ENCODE measurements around the gene WDHD1. TPM values are rescaled to one million over a fixed set of nuclear protein-coding genes. Genes with fewer than 3 reads are reported as not detected.

WDHD1 gene
- total RNA-seq, 1 experiment from 2014 or later, result 27.7 TPM

GRCh38 chr14:54981698-54982097 lies 45.2 kb downstream of the WDHD1 start:
- Mint-ChIP-seq H3K4me3 (ENCODE audit: low read depth, unreplicated experiment) (no peak overlapping the region), H3K36me3 (ENCODE audit: insufficient read depth, unreplicated experiment) (peaks cover 13% of the 10 kb centered on the region), H3K27me3 (ENCODE audit: unreplicated experiment) (no peaks in the 10 kb centered on the region), H3K27ac (ENCODE audit: unreplicated experiment) (no peak overlapping the region), H3K9me3 (ENCODE audit: low read depth, unreplicated experiment) (no peaks in the 10 kb centered on the region), H3K4me1 (ENCODE audit: low read depth, unreplicated experiment) (no peaks in the 10 kb centered on the region)
- CTCF ChIA-PET, result no interaction called here
- DNase-seq, result no peak
- TF ChIP-seq, protein P1, sequence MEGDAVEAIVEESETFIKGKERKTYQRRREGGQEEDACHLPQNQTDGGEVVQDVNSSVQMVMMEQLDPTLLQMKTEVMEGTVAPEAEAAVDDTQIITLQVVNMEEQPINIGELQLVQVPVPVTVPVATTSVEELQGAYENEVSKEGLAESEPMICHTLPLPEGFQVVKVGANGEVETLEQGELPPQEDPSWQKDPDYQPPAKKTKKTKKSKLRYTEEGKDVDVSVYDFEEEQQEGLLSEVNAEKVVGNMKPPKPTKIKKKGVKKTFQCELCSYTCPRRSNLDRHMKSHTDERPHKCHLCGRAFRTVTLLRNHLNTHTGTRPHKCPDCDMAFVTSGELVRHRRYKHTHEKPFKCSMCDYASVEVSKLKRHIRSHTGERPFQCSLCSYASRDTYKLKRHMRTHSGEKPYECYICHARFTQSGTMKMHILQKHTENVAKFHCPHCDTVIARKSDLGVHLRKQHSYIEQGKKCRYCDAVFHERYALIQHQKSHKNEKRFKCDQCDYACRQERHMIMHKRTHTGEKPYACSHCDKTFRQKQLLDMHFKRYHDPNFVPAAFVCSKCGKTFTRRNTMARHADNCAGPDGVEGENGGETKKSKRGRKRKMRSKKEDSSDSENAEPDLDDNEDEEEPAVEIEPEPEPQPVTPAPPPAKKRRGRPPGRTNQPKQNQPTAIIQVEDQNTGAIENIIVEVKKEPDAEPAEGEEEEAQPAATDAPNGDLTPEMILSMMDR (IDR thresholded peaks at IDR 0.05; ENCODE audit: unreplicated experiment), result no peak
- no TSS peak for BruUV-seq (replicated peaks)
- intact Hi-C loops (cut with micrococcal nuclease; ENCODE audit: unreplicated experiment), result no loop called here

DNA sequence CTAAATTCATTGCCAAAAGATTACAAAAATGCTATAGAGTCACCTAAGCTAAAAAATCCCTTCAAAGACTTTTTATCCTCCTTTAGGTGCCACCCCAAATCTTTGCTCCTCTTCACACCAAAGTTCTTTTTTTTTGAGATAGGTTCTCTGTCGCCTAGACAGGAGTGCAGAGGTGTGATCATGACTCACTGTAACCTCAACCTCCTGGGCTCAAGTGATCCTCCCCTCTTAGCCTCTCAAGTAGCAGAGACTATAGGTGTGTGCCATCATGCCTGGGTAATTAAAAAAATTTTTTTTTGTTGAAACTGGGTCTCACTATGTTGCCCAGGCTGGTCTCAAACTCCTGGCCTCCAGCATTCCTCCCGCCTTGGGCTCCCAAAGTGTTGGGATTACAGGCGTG lies 47.9 kb downstream of the WDHD1 start:
- CTCF ChIA-PET, result no interaction called here
- no peak overlapping the region for H3K4me3 Mint-ChIP-seq (ENCODE audit: low read depth, unreplicated experiment)
- no peaks in the 10 kb centered on the region for H3K4me1 Mint-ChIP-seq (ENCODE audit: low read depth, unreplicated experiment)
- TF ChIP-seq, protein P1 (IDR thresholded peaks at IDR 0.05; ENCODE audit: unreplicated experiment), result no peak
- intact Hi-C loops (cut with micrococcal nuclease; ENCODE audit: unreplicated experiment), result no loop called here
- no peak overlapping the region for H3K27ac Mint-ChIP-seq (ENCODE audit: unreplicated experiment)
- BruUV-seq (replicated peaks), result no TSS peak
- DNase-seq, result no peak
- H3K9me3 Mint-ChIP-seq (ENCODE audit: low read depth, unreplicated experiment), result no peaks in the 10 kb centered on the region
- H3K27me3 Mint-ChIP-seq (ENCODE audit: unreplicated experiment), result no peaks in the 10 kb centered on the region
- peaks cover 14% of the 10 kb centered on the region for H3K36me3 Mint-ChIP-seq (ENCODE audit: insufficient read depth, unreplicated experiment)

DNA sequence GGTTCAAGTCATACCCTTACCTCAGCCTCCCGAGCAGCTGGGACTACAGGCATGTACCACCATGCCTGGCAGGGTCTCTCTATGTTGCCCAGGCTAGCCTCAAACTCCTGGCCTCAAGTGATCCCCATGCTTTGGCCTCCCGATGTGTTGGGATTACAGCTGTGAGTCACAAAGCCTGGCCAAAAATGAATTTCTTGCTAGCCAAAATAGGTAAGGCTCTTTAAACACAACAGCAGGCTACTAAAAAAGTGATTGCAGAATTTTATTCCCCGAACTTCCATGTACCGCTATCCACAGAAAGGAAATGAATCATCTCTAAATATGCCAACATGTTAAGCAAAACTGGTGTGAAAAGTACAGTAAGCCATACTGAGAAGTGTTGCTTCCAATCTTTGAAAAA lies 50.6 kb downstream of the WDHD1 start:
- intact Hi-C loops (cut with micrococcal nuclease; ENCODE audit: unreplicated experiment), result no loop called here
- Mint-ChIP-seq H3K4me3 (ENCODE audit: low read depth, unreplicated experiment) (no peak overlapping the region), H3K27ac (ENCODE audit: unreplicated experiment) (no peak overlapping the region), H3K27me3 (ENCODE audit: unreplicated experiment) (no peaks in the 10 kb centered on the region), H3K4me1 (ENCODE audit: low read depth, unreplicated experiment) (no peaks in the 10 kb centered on the region), H3K36me3 (ENCODE audit: insufficient read depth, unreplicated experiment) (peaks cover 3% of the 10 kb centered on the region), H3K9me3 (ENCODE audit: low read depth, unreplicated experiment) (no peaks in the 10 kb centered on the region)
- no peak for DNase-seq
- TF ChIP-seq, protein P1 (IDR thresholded peaks at IDR 0.05; ENCODE audit: unreplicated experiment), result no peak
- CTCF ChIA-PET, result no interaction called here
- no TSS peak for BruUV-seq (replicated peaks)

GRCh38 chr14:54975856-54976255 lies 51.0 kb downstream of the WDHD1 start:
- no peaks in the 10 kb centered on the region for H3K27me3 Mint-ChIP-seq (ENCODE audit: unreplicated experiment)
- H3K9me3 Mint-ChIP-seq (ENCODE audit: low read depth, unreplicated experiment), result no peaks in the 10 kb centered on the region
- peaks cover 3% of the 10 kb centered on the region for H3K36me3 Mint-ChIP-seq (ENCODE audit: insufficient read depth, unreplicated experiment)
- H3K27ac Mint-ChIP-seq (ENCODE audit: unreplicated experiment), result no peak overlapping the region
- no peaks in the 10 kb centered on the region for H3K4me1 Mint-ChIP-seq (ENCODE audit: low read depth, unreplicated experiment)
- intact Hi-C loops (cut with micrococcal nuclease; ENCODE audit: unreplicated experiment), result no loop called here
- DNase-seq, result no peak
- TF ChIP-seq, protein P1 (IDR thresholded peaks at IDR 0.05; ENCODE audit: unreplicated experiment), result no peak
- H3K4me3 Mint-ChIP-seq (ENCODE audit: low read depth, unreplicated experiment), result no peak overlapping the region
- no TSS peak for BruUV-seq (replicated peaks)
- CTCF ChIA-PET, result interaction anchor here (0.7 kb wide), 2 partner anchors 26 to 36 kb away, joined by 3 read pairs; no protein-coding TSS in a partner anchor
